GM23248 (cell line): ENCODE measurements around the gene PSMB3. TPM values are rescaled to one million over a fixed set of nuclear protein-coding genes. Genes with fewer than 3 reads are reported as not detected.

Experiments used
- DNase-seq: peaks from one replicate; pipeline ENCODE4 v3.0.0-alpha.2; 2015
- H2AFZ ChIP-seq: fragments of 200-600 bp; sonication (generic); 2 replicates; pipeline ENCODE4 v1.6.1; 2016; ENCODE audit warnings: antibody characterized with exemption
- H3F3A ChIP-seq: fragments of 200-600 bp; sonication (generic); 2 replicates; pipeline ENCODE4 v1.6.1; 2016; ENCODE audit warnings: mild to moderate bottlenecking, antibody characterized with exemption, mixed run types; ENCODE audit not compliant: insufficient read depth
- H3K27ac ChIP-seq: fragments of 200-600 bp; sonication (generic); 2 replicates; pipeline ENCODE4 v1.5.1; 2016; ENCODE audit warnings: mild to moderate bottlenecking
- H3K27me3 ChIP-seq: fragments of 200-600 bp; sonication (generic); replicated peaks from 2 replicates; pipeline ENCODE4 v1.6.1; 2016; ENCODE audit warnings: mild to moderate bottlenecking; ENCODE audit not compliant: insufficient read depth
- H3K36me3 ChIP-seq: fragments of 200-600 bp; sonication (generic); 2 replicates; pipeline ENCODE4 v1.6.1; 2016; ENCODE audit warnings: low read depth, mild to moderate bottlenecking
- H3K4me1 ChIP-seq: fragments of 200-600 bp; sonication (generic); 2 replicates; pipeline ENCODE4 v1.6.1; 2016; ENCODE audit warnings: mild to moderate bottlenecking; ENCODE audit not compliant: insufficient read depth
- H3K4me2 ChIP-seq: fragments of 200-600 bp; sonication (generic); one replicate; pipeline ENCODE4 v1.6.1; 2016; ENCODE audit warnings: mild to moderate bottlenecking; ENCODE audit not compliant: unreplicated experiment
- H3K4me3 ChIP-seq: fragments of 200-600 bp; sonication (generic); 2 replicates; pipeline ENCODE4 v1.5.1; 2016; ENCODE audit warnings: mild to moderate bottlenecking
- H3K79me2 ChIP-seq: fragments of 200-600 bp; sonication (generic); 2 replicates; pipeline ENCODE4 v1.6.1; 2016; ENCODE audit warnings: mild to moderate bottlenecking; ENCODE audit not compliant: insufficient read depth
- H3K9ac ChIP-seq: fragments of 200-600 bp; sonication (generic); 2 replicates; pipeline ENCODE4 v1.6.1; 2016; ENCODE audit warnings: mild to moderate bottlenecking
- H3K9me2 ChIP-seq: fragments of 200-600 bp; sonication (generic); 2 replicates; pipeline ENCODE4 v1.6.1; 2016; ENCODE audit warnings: mixed run types, mild to moderate bottlenecking, moderate library complexity; ENCODE audit not compliant: insufficient read depth
- H3K9me3 ChIP-seq: fragments of 200-600 bp; sonication (generic); one replicate; pipeline ENCODE4 v1.6.1; 2017; ENCODE audit warnings: low read depth
- H4K20me1 ChIP-seq: fragments of 200-600 bp; sonication (generic); 2 replicates; pipeline ENCODE4 v1.6.0; 2016; ENCODE audit not compliant: insufficient read depth
- EZH2 ChIP-seq: fragments of 200-600 bp; sonication (generic); IDR thresholded peaks from 2 replicates; pipeline ENCODE4 v1.6.1; 2018; ENCODE audit warnings: antibody characterized with exemption, mild to moderate bottlenecking; ENCODE audit not compliant: insufficient read depth, poor library complexity, severe bottlenecking
- EZH2phosphoT487 ChIP-seq: fragments of 200-600 bp; sonication (generic); IDR thresholded peaks from 2 replicates; pipeline ENCODE4 v1.6.1; 2018; ENCODE audit warnings: antibody characterized with exemption, moderate library complexity, mild to moderate bottlenecking, low read depth; ENCODE audit not compliant: insufficient read depth
- WGBS, 2 experiments: methylation state at CpG; one replicate each; pipeline ENCODE4 v1.1.6; 2015 to 2017; ENCODE audit warnings: low lambda C conversion rate in 2 of 2, low coverage in 1 of 2; ENCODE audit errors: missing lambda C conversion rate in 2 of 2; 5-methylcytosine and 5-hydroxymethylcytosine counted together
- in situ Hi-C: fragments of 300-500 bp; cut with MboI; formaldehyde crosslinking; loops from 2 replicates; pipeline ENCODE4 v1.15.0; 2020
- polyA plus RNA-seq: library from polyadenylated mRNA; unstranded; fragments of >200 nt; fragmentation: Nextera tagmentation; extraction: Ambion mirVana; gene quantifications from 2 replicates; pipeline ENCODE4 v1.2.1, GENCODE V29; 2016
- total RNA-seq: library from RNA; depleted of rRNA; stranded (reverse); fragments of >200 nt; shearing (Covaris generic); gene quantifications from 2 replicates; pipeline ENCODE4 v1.2.3, GENCODE V29; 2014

The PSMB3 gene
- total and polyA plus RNA-seq, 2 experiments from 2014 or later = 149 to 310 TPM

GRCh38 chr17:38796451-38797157 lies 44.1 kb downstream of the PSMB3 start:
- WGBS, 2 experiments = 53 to 54% methylated on average over 5 of the region's 5 CpGs
- H3K79me2 ChIP-seq = peaks cover 76% of the 10 kb centered on the region
- H3K9me3 ChIP-seq = no peaks in the 10 kb centered on the region
- peaks cover 8% of the 10 kb centered on the region; the same call in 1 of the 2 replicates for H3K36me3 ChIP-seq
- 0 out of 2 replicates have a peak, but pooled peaks cover 4% of the 10 kb centered on the region for H4K20me1 ChIP-seq
- peaks cover 21% of the 10 kb centered on the region for H3K4me1 ChIP-seq
- H3K9ac ChIP-seq = no peak overlapping the region
- peak overlapping the region; percentile 88 for H3K4me3 ChIP-seq
- TF ChIP-seq EZH2phosphoT487 (no peak), EZH2 (no peak)
- peak overlapping the region; percentile 96 for H3K27ac ChIP-seq
- no peaks in the 10 kb centered on the region for H3K9me2 ChIP-seq
- peaks cover 45% of the 10 kb centered on the region for H3F3A ChIP-seq
- no peak for DNase-seq
- in situ Hi-C loops = no loop called here
- no peak overlapping the region for H2AFZ ChIP-seq
- H3K27me3 ChIP-seq = no peaks in the 10 kb centered on the region
- H3K4me2 ChIP-seq = peak overlapping the region; percentile 100

GRCh38 chr17:38797158-38797490 lies 44.6 kb downstream of the PSMB3 start:
- in situ Hi-C loops = no loop called here
- Histone ChIP-seq H2AFZ (no peak overlapping the region), H3K4me2 (peak overlapping the region; percentile 100), H3K9me2 (no peaks in the 10 kb centered on the region), H3K4me3 (peak overlapping the region; percentile 88), H4K20me1 (0 out of 2 replicates have a peak, but pooled peaks cover 4% of the 10 kb centered on the region), H3K9me3 (no peaks in the 10 kb centered on the region), H3K4me1 (peaks cover 21% of the 10 kb centered on the region), H3K79me2 (peaks cover 71% of the 10 kb centered on the region), H3K9ac (peak overlapping the region; percentile 97; the same call in 1 of the 2 replicates), H3K27ac (peak overlapping the region; percentile 96), H3K27me3 (no peaks in the 10 kb centered on the region), H3K36me3 (peaks cover 13% of the 10 kb centered on the region; the same call in 1 of the 2 replicates), H3F3A (peaks cover 50% of the 10 kb centered on the region)
- 75 to 81% methylated on average over 5 of the region's 5 CpGs for WGBS, 2 experiments
- TF ChIP-seq EZH2phosphoT487 = no peak
- TF ChIP-seq EZH2 = no peak
- peak; percentile 76 for DNase-seq

GRCh38 chr17:38797828-38798227 lies 45.3 kb downstream of the PSMB3 start:
- H3K9ac ChIP-seq = peak overlapping the region; percentile 97
- peaks cover 16% of the 10 kb centered on the region; the same call in 1 of the 2 replicates for H3K36me3 ChIP-seq
- no peak overlapping the region for H2AFZ ChIP-seq
- H3K27me3 ChIP-seq = no peaks in the 10 kb centered on the region
- in situ Hi-C loops = no loop called here
- TF ChIP-seq EZH2 (no peak), EZH2phosphoT487 (no peak)
- H3K79me2 ChIP-seq = peaks cover 64% of the 10 kb centered on the region
- WGBS, 2 experiments = 79 to 81% methylated on average over 6 of the region's 6 CpGs
- H3K4me3 ChIP-seq = peak overlapping the region; percentile 88
- no peaks in the 10 kb centered on the region for H3K9me2 ChIP-seq
- peaks cover 52% of the 10 kb centered on the region for H3F3A ChIP-seq
- H3K4me2 ChIP-seq = peak overlapping the region; percentile 100
- no peaks in the 10 kb centered on the region for H3K9me3 ChIP-seq
- peak; percentile 37 for DNase-seq
- peaks cover 21% of the 10 kb centered on the region for H3K4me1 ChIP-seq
- H4K20me1 ChIP-seq = 0 out of 2 replicates have a peak, but pooled peaks cover 4% of the 10 kb centered on the region
- H3K27ac ChIP-seq = peak overlapping the region; percentile 96

GRCh38 chr17:38798614-38799500 lies 46.3 kb downstream of the PSMB3 start:
- whole genome bisulfite sequencing, 2 experiments = 1 to 2% methylated on average over 22 to 40 of the region's 53 CpGs
- H3K4me2 ChIP-seq = peak overlapping the region; percentile 100
- peaks cover 54% of the 10 kb centered on the region for H3K79me2 ChIP-seq
- DNase-seq = peak; percentile 74
- H3K9me3 ChIP-seq = no peaks in the 10 kb centered on the region
- H3K9me2 ChIP-seq = no peaks in the 10 kb centered on the region
- no peaks in the 10 kb centered on the region for H3K27me3 ChIP-seq
- peak overlapping the region; percentile 72 for H2AFZ ChIP-seq
- peaks cover 21% of the 10 kb centered on the region for H3K4me1 ChIP-seq
- TF ChIP-seq EZH2phosphoT487 (no peak), EZH2 (no peak)
- H3K27ac ChIP-seq = peak overlapping the region; percentile 96
- H3F3A ChIP-seq = peaks cover 52% of the 10 kb centered on the region
- peak overlapping the region; percentile 88 for H3K4me3 ChIP-seq
- H3K9ac ChIP-seq = peak overlapping the region; percentile 97
- peaks cover 20% of the 10 kb centered on the region for H3K36me3 ChIP-seq
- in situ Hi-C loops = no loop called here
- H4K20me1 ChIP-seq = 0 out of 2 replicates have a peak, but pooled peaks cover 3% of the 10 kb centered on the region
